GM19023 (cell line): ENCODE results near the gene WRAP53.

Source experiments
- ATAC-seq: cut with Tn5 transposase; IDR thresholded peaks from one replicate; pipeline ENCODE4 v1.9.1; 2021; ENCODE audit warnings: mild to moderate bottlenecking, moderate library complexity; ENCODE audit not compliant: unreplicated experiment

Gene WRAP53

GRCh38 chr17:7740481-7741001 lies 52.3 kb downstream of the WRAP53 start:
- no peak for ATAC-seq

DNA sequence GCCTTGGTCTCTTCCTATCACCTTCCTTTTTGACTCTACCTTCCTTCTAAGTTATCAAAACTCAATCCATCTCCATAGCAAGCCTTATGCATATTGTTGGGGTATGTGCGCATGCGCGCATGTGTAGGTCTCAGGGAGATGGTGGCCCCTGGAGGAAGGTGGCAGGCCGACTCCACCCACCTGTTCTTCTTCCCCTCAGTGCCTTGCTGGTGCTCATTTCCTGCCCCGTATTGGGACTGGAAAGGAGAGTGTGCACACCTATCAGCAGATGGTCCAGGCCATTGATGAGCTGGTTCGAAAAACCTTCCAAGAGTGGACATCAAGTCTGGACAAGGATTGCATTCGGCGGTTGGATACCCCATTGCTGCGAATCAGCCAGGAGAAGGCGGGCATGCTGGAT lies 54.5 kb downstream of the WRAP53 start:
- ATAC-seq = no peak

DNA sequence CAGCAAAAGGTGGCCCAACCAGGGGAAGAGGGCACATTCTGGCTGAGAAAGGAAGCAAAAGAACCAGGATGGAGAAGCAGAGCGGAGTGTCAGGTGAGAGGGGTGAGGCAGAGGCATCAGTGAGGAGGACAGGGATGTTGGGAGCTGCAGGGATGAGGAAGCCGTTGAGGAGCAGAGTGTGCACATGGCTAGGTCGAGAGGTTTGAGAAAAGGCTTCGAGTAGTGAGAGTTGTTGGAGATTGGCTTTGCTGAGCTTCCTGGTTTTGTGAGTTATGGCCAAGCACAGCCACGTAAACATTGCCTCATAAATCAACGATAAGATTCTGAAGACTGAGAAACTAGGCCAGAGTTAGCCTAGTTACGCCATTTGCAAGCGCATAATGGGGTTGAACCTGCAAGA lies 56.1 kb downstream of the WRAP53 start:
- no peak for ATAC-seq

DNA sequence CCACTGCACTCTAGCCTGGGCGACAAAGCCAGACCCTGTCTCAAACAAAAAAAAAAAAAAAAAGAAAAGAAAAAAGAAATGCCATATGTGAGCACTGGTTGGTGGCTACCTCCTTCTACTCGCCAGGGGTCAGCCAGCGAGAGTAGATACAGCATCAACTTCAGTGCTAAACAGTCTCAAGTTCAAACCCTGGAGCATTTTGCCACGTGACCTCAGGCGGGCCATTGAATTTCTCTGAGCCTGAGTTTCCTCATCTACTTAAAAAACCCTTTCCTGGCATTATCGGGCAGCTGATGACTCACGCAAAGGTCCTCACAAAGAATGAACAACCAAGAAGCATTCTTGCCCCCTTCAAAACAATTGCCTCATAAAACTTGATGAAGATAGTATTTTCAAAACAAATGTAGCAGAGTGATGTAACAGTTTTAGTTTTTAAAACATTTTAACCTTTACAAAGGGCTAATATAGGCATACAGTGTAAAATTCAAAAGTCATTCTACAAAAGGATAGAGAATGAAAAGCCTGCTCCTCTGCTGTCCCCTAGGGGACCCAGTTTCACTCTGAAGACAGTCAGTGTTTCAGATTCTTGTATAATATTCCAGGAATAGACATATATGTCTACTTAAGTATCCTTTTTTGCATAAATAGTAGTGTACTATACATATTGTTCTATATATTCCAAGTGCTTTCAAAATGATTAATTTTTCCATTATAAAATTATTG lies 57.6 kb downstream of the WRAP53 start:
- no peak for ATAC-seq

DNA sequence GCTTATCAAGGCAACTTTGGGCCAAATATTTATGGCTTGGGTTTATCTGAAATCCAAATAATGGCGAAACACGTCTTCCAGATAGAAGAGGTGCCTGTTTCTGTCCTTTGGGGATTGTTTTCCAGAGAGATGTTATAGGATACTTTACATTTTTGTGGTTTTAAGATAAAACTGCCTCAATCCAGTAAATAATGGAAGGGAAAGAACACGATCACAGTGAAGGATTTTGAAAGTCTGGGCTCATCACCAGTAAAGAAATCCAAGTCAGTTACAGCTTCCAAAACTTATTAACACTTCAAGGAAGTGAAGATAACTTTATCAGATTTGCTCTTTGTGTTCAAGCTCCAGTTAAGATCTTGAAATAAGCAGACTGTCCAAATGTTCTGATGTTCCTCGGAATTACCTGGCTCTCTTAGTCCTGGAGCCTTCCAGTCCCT lies 59.4 kb downstream of the WRAP53 start:
- ATAC-seq = no peak

- no peak for ATAC-seq
Observed at GRCh38 chr17:7748076-7748775, 59.9 kb downstream of the WRAP53 start.

GRCh38 chr17:7750321-7750821 lies 62.1 kb downstream of the WRAP53 start:
- ATAC-seq = no peak
